Measurements from ENCODE around the gene SERPINB2. TPM values are rescaled to one million over a fixed set of nuclear protein-coding genes. Genes with fewer than 3 reads are reported as not detected.
"Not testable (repeated sequence)": the region's sequence is repeated elsewhere in the genome, so short reads cannot be mapped to it uniquely, and the experiment has no call there.

Gene SERPINB2
- total RNA-seq, 1 donor from 2014 or later: not detected

GRCh38 chr18:63940008-63940407 is 52.5 kb downstream of the SERPINB2 start:
- peaks cover 4% of the 10 kb centered on the region for H3K27me3 Mint-ChIP-seq (ENCODE audit: unreplicated experiment)
- H3K36me3 Mint-ChIP-seq (ENCODE audit: unreplicated experiment): no peaks in the 10 kb centered on the region
- H3K4me3 Mint-ChIP-seq (ENCODE audit: unreplicated experiment): no peak overlapping the region
- TF ChIP-seq CTCF (IDR thresholded peaks at IDR 0.05; ENCODE audit: partially characterized antibody, unreplicated experiment): no peak
- no peak overlapping the region for H3K27ac Mint-ChIP-seq (ENCODE audit: unreplicated experiment)
- DNase-seq: no peak
- H3K9me3 Mint-ChIP-seq (ENCODE audit: unreplicated experiment): no peaks in the 10 kb centered on the region
- H3K4me1 Mint-ChIP-seq (ENCODE audit: low read depth, unreplicated experiment): no peaks in the 10 kb centered on the region

GRCh38 chr18:63940543-63941050 is 53.1 kb downstream of the SERPINB2 start:
- H3K4me1 Mint-ChIP-seq (ENCODE audit: low read depth, unreplicated experiment); H3K27me3 Mint-ChIP-seq (ENCODE audit: unreplicated experiment); H3K27ac Mint-ChIP-seq (ENCODE audit: unreplicated experiment); H3K4me3 Mint-ChIP-seq (ENCODE audit: unreplicated experiment); H3K9me3 Mint-ChIP-seq (ENCODE audit: unreplicated experiment); H3K36me3 Mint-ChIP-seq (ENCODE audit: unreplicated experiment); DNase-seq: not testable (repeated sequence)

GRCh38 chr18:63947051-63947790 is 59.7 kb downstream of the SERPINB2 start:
- no peaks in the 10 kb centered on the region for H3K4me1 Mint-ChIP-seq (ENCODE audit: low read depth, unreplicated experiment)
- H3K36me3 Mint-ChIP-seq (ENCODE audit: unreplicated experiment): no peaks in the 10 kb centered on the region

GRCh38 chr18:63949068-63949737 is 61.7 kb downstream of the SERPINB2 start, which contains the start of gene HMSD:
Gene HMSD (plus strand): TSS chr18:63949301. CDS start chr18:63953456, 4,155 bp downstream.
- Mint-ChIP-seq H3K4me1 (ENCODE audit: low read depth, unreplicated experiment) (no peaks in the 10 kb centered on the region), H3K4me3 (ENCODE audit: unreplicated experiment) (peak within 1 kb of the TSS; percentile 72), H3K27me3 (ENCODE audit: unreplicated experiment) (no peaks in the 10 kb centered on the region), H3K9me3 (ENCODE audit: unreplicated experiment) (no peaks in the 10 kb centered on the region), H3K27ac (ENCODE audit: unreplicated experiment) (no peak within 1 kb of the TSS), H3K36me3 (ENCODE audit: unreplicated experiment) (no peaks in the 10 kb centered on the region)
- DNase-seq: peak; percentile 70
- no peak for TF ChIP-seq CTCF (IDR thresholded peaks at IDR 0.05; ENCODE audit: partially characterized antibody, unreplicated experiment)

More at GRCh38 chr18:63947051-63947790, 59.7 kb downstream of the SERPINB2 start:
- TF ChIP-seq CTCF (IDR thresholded peaks at IDR 0.05; ENCODE audit: partially characterized antibody, unreplicated experiment): no peak
- Mint-ChIP-seq H3K27ac (ENCODE audit: unreplicated experiment) (no peak overlapping the region), H3K4me3 (ENCODE audit: unreplicated experiment) (no peak overlapping the region), H3K9me3 (ENCODE audit: unreplicated experiment) (no peaks in the 10 kb centered on the region), H3K27me3 (ENCODE audit: unreplicated experiment) (peaks cover 2% of the 10 kb centered on the region)
- no peak for DNase-seq

GRCh38 chr18:63951302-63951705 is 63.8 kb downstream of the SERPINB2 start:
- no peak for DNase-seq
- TF ChIP-seq CTCF (IDR thresholded peaks at IDR 0.05; ENCODE audit: partially characterized antibody, unreplicated experiment): peak; percentile 24
- Mint-ChIP-seq H3K27me3 (ENCODE audit: unreplicated experiment) (no peaks in the 10 kb centered on the region), H3K4me3 (ENCODE audit: unreplicated experiment) (no peak overlapping the region), H3K36me3 (ENCODE audit: unreplicated experiment) (no peaks in the 10 kb centered on the region), H3K4me1 (ENCODE audit: low read depth, unreplicated experiment) (no peaks in the 10 kb centered on the region), H3K9me3 (ENCODE audit: unreplicated experiment) (no peaks in the 10 kb centered on the region), H3K27ac (ENCODE audit: unreplicated experiment) (no peak overlapping the region)

Other genes starting within 250 kb of the SERPINB2 start
- not detected for gene SERPINB4, start 243.4 kb upstream of the SERPINB2 start, total RNA-seq (ENCODE audit: unreplicated experiment)
- not detected for gene SERPINB3, start 225.8 kb upstream of the SERPINB2 start, total RNA-seq (ENCODE audit: unreplicated experiment)
- gene SERPINB11, start 184.7 kb upstream of the SERPINB2 start, total RNA-seq (ENCODE audit: unreplicated experiment): not detected
- gene SERPINB7, start 112.3 kb upstream of the SERPINB2 start, total RNA-seq (ENCODE audit: unreplicated experiment): not detected
- not detected for gene SERPINB10, start 20.3 kb downstream of the SERPINB2 start, total RNA-seq (ENCODE audit: unreplicated experiment)
- not detected for gene HMSD, start 61.6 kb downstream of the SERPINB2 start, total RNA-seq (ENCODE audit: unreplicated experiment)
- gene SERPINB8, start 82.4 kb downstream of the SERPINB2 start, total RNA-seq (ENCODE audit: unreplicated experiment): 4.2 TPM

Data from glutamatergic neuron (in vitro differentiated cells).